HG02943 (cell line): Measurements from ENCODE around the gene STX1B.
A peak's percentile ranks its signal among the peaks of the same experiment; 100 is the strongest.
"Not testable (repeated sequence)": the region's sequence is repeated elsewhere in the genome, so short reads cannot be mapped to it uniquely, and the experiment has no call there.

Experiments
- ATAC-seq: cut with Tn5 transposase; IDR thresholded peaks from one replicate; pipeline ENCODE4 v1.9.1; 2021; ENCODE audit warnings: mild to moderate bottlenecking, low read depth, moderate library complexity; ENCODE audit not compliant: unreplicated experiment

The STX1B gene

GRCh38 chr16:31010585-31011325 is at the start of gene STX1B:
Gene STX1B (minus strand): TSS chr16:31010638. CDS start chr16:31010396, 242 bp downstream.
- no peak for ATAC-seq

DNA sequence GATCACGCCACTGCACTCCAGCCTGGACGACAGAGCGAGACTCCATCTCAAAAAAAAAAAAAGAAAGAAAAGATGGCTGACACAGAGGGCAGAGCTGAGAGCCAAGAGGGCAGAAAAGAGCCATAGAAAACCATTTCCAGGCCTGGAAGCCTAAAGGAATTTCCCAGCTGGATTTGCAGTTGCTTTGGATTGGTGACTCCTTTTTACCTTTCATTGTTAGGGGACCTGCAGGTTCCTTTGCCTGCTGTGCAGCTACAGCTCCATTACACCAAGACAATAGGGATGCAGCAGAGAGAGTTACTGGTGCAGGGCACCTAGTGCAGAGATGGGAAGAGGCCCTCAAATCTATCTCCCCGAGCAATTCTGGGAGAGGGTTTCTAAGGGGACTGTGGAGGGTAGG is 45.2 kb upstream of the STX1B start:
- ATAC-seq, result no peak

DNA sequence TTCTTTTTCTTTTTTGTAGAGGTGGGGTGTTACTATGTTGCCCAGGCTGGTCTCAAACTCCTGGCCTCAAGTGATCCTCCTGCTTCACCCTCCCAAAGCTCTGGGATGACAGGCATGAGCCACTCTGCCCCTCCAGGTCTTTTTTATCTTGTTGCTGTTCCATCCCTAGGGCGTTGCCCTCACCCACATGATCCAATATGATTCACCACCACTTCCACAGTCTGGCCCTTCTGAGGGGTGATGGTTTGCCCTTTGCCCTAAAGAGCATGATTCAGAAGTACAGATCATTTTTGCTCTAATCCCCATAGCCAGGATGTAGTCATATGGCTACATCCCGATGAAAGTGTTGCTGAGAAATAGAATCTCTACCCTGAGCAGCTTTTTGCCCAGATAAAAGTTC is 41.7 kb upstream of the STX1B start:
- no peak for ATAC-seq

GRCh38 chr16:31050280-31051030 is 40.0 kb upstream of the STX1B start:
- no peak for ATAC-seq

DNA sequence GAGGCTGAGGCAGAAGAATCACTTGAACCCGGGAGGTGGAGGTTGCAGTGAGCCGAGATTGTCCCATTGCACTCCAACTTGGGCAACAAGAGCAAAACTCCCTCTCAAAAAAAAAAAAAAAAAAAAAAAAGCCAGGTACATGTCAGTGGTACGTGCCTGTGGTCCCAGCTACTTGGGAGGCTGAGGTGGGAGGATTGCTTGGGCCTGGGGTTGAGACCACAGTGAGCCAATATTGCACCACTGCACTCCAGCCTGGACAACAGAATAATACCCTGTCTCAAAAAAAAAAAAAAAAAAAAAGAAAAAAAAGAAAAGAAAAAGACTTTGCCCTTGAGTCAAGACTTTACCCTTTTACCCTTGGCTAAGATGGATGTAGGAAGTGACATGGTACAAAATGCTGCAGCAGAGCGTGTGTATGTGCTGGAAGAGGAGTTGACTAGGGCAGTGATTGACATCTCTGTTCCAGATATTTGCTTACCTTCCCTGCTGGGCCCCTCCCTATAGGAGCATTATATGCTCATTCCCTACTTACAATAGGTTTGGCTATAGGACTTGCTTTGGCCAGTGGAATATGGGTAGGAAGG is 33.6 kb upstream of the STX1B start:
- ATAC-seq, result no peak

- no peak for ATAC-seq
Observed at GRCh38 chr16:31043352-31043751, 32.9 kb upstream of the STX1B start.

DNA sequence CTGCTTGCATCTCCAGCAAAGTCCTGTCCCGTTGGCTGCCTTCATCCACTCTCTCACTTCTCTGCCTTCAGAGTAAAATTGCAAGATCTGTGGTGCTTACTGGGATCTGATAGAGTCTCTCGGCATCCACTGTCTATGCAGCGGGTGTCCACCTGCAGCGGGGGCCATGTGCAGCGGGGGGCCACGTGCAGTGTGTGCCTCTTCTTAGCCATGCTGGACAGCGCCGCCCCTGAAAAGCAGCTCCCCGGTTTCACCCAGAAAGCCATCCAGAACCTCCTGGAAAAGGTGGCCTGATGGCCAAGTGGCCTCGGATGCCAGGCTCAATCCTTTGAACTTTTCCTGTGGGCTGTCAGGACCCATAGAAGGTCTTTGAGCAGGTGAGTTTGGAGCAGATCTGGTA is 32.4 kb upstream of the STX1B start:
- no peak for ATAC-seq

DNA sequence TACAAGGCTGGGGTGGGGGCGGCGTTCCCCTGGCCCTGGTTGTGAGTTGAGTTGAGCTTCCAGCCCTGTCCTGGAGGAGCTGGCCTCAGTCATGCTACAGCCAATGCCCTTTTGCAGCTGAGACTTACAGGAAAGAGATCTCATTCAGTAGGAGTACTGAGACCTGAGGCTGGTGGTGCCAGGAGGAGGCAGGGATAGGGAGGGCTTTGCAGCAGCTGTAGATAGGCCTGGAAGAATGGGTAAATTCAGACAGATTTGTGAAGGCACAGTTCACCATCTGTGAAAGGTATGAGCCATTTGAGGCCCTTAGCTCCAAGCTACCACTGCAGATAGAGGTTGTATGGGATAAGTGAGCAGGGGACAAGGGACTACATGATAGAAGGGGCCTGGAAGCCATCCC is 28.6 kb upstream of the STX1B start:
- ATAC-seq, result no peak

- no peak for ATAC-seq
Observed at GRCh38 chr16:31036691-31037090, 26.3 kb upstream of the STX1B start.

- ATAC-seq, result peak; percentile 38
Observed at GRCh38 chr16:31033709-31034492, 23.5 kb upstream of the STX1B start.

- peak; percentile 76 for ATAC-seq
Observed at GRCh38 chr16:31032736-31033708, 22.6 kb upstream of the STX1B start, which contains the start of gene STX4. Gene STX4 (plus strand): TSS chr16:31033558. CDS start chr16:31033806, 248 bp downstream.

- ATAC-seq, result no peak
Observed at GRCh38 chr16:31031276-31031675, 20.8 kb upstream of the STX1B start.

DNA sequence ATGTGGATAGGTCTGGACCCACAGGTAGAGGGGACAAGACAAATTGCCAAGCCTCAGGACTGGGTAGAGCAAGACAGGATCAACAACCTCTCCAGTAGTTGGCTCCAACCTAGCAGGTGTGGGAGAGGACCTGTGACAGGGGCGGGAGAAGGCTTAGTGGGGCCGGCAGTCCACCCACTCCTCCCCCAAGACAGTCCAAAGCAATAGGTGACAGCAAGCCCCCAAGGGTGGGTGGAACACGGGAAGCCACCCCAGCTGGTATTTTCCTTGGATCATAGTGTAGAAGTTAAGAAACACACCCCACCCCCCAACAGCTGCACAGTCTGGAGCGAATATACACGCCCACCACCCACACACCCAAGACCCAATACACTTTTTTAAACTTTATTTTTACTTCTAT is 18.8 kb upstream of the STX1B start:
- ATAC-seq, result no peak

DNA sequence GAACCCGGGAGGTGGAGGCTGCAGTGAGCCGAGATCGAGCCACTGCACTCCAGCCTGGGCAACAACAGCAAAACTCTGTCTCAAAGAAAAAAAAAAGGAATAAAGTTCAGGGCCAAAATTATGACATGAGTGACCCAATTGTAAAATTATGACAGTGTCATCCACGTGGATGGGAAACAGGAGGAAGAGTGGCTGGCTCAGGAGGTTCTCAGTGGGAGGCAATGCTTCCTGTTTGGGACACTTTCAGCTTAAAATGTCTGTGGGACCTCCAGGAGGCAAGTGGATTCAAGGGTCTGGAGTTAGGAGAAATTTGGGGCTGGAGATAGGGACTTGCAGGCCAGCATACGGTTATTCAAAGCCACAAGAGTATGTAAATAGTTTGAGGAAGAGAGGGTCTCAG is 14.9 kb upstream of the STX1B start:
- no peak for ATAC-seq

- ATAC-seq, result no peak
Observed at GRCh38 chr16:31023627-31024226, 13.3 kb upstream of the STX1B start.

- ATAC-seq, result no peak
Observed at GRCh38 chr16:31023252-31023602, 12.8 kb upstream of the STX1B start.

- no peak for ATAC-seq
Observed at GRCh38 chr16:31022544-31023251, 12.3 kb upstream of the STX1B start.

- ATAC-seq, result no peak
Observed at GRCh38 chr16:31020536-31020935, 10.1 kb upstream of the STX1B start.

DNA sequence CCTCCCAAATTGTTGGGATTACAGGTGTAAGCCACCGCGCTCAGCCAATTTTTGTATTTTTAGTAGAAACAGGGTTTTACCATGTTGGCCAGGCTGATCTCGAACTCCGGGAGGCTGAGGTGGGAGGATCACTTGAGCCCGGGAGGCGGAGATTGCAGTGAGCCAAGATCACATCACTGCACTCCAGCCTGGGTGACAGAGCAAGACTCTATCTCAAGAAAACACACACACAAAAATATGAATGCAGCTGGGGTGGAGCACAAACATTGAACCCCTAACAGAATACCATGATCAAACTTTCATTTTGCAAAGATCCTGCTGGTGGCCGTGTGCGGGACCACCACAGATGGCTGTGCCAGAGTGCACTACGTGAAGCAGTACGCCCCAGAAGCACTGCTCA is 7.3 kb upstream of the STX1B start:
- ATAC-seq, result not testable (repeated sequence)
